ENCODE measurements around the gene PHACTR1.

DNA sequence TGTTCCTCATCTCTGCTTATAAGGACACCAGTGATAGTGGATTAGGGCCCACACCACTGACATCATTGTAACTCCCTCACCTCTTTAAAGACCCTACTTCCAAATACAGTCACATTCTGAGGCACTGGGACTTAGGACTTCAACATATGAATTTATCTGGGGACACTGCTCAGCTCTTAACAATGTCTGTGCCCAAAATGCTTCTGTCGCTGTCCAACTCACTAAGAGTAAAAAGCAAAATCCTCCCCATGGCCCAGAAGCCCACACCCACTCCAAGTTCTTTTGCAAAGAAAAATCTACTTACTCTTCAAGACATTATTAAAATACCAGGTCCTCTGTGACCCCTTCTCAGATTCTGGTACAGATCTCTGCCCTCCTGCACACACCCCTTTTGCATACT lies 495.5 kb downstream of the PHACTR1 start:
- no peak for TF ChIP-seq EZH2 (IDR thresholded peaks at IDR 0.05; ENCODE audit: borderline replicate concordance, low read depth, low read length, poor library complexity, severe bottlenecking)
- TF ChIP-seq, protein P1, sequence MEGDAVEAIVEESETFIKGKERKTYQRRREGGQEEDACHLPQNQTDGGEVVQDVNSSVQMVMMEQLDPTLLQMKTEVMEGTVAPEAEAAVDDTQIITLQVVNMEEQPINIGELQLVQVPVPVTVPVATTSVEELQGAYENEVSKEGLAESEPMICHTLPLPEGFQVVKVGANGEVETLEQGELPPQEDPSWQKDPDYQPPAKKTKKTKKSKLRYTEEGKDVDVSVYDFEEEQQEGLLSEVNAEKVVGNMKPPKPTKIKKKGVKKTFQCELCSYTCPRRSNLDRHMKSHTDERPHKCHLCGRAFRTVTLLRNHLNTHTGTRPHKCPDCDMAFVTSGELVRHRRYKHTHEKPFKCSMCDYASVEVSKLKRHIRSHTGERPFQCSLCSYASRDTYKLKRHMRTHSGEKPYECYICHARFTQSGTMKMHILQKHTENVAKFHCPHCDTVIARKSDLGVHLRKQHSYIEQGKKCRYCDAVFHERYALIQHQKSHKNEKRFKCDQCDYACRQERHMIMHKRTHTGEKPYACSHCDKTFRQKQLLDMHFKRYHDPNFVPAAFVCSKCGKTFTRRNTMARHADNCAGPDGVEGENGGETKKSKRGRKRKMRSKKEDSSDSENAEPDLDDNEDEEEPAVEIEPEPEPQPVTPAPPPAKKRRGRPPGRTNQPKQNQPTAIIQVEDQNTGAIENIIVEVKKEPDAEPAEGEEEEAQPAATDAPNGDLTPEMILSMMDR (conservative IDR thresholded peaks at IDR 0.05; ENCODE audit: low read depth, low read length), result no peak
